Lung (tissue), 12 donors: ENCODE results near the gene RAB11FIP3. TPM values are rescaled to one million over a fixed set of nuclear protein-coding genes. Genes with fewer than 3 reads are reported as not detected.

ENCODE experiments used
- ATAC-seq: fragments of 200-7000 bp; cut with Tn5 transposase; one replicate; pipeline ENCODE4 v1.9.1; 2020; ENCODE audit warnings: moderate number of reproducible peaks; ENCODE audit not compliant: insufficient read depth, low FRiP score
- DNase-seq, 3 donors: peaks; one replicate each; pipeline ENCODE4 v3.0.0-alpha.2; 2013 to 2017
- H3K27ac ChIP-seq, 2 donors: one replicate each; pipeline ENCODE4 v1.5.1; 2013; ENCODE audit warnings: mild to moderate bottlenecking in 2 of 2, moderate library complexity in 2 of 2, control low read depth in 1 of 2, inconsistent platforms in 1 of 2, low read depth in 1 of 2, low read length in 1 of 2
- H3K27me3 ChIP-seq, 3 donors: one replicate each; pipeline ENCODE4 v1.5.1; 2013; ENCODE audit warnings: low read length in 2 of 3; ENCODE audit not compliant: control insufficient read depth in 3 of 3, insufficient read depth in 3 of 3
- H3K36me3 ChIP-seq, 4 donors: one replicate each; pipeline ENCODE4 v1.5.1; 2013; ENCODE audit warnings: low read length in 4 of 4, mild to moderate bottlenecking in 1 of 4, moderate library complexity in 1 of 4; ENCODE audit not compliant: control insufficient read depth in 4 of 4, insufficient read depth in 4 of 4
- H3K4me1 ChIP-seq, 5 donors: one replicate each; pipeline ENCODE4 v1.5.1; 2013; ENCODE audit warnings: low read length in 5 of 5, mild to moderate bottlenecking in 2 of 5, moderate library complexity in 1 of 5; ENCODE audit not compliant: control insufficient read depth in 5 of 5, insufficient read depth in 5 of 5
- H3K4me3 ChIP-seq: one replicate; pipeline ENCODE4 v1.5.1; 2013; ENCODE audit warnings: mild to moderate bottlenecking, control low read depth, moderate library complexity
- H3K9ac ChIP-seq, 2 donors: one replicate each; pipeline ENCODE4 v1.5.1; 2013; ENCODE audit warnings: low read length in 2 of 2, control low read depth in 1 of 2; ENCODE audit not compliant: insufficient read depth in 1 of 2
- H3K9me3 ChIP-seq, 4 donors: one replicate each; pipeline ENCODE4 v1.5.1; 2013; ENCODE audit warnings: low read length in 3 of 4, mild to moderate bottlenecking in 1 of 4, moderate library complexity in 1 of 4; ENCODE audit not compliant: control insufficient read depth in 4 of 4, insufficient read depth in 3 of 4
- CTCF ChIP-seq: IDR thresholded peaks from 2 replicates; pipeline ENCODE4 v1.5.1; 2012; ENCODE audit warnings: mild to moderate bottlenecking; ENCODE audit errors: control extremely low read depth, extremely low read depth
- WGBS, 2 donors: extraction: QIAGEN DNeasy Blood & Tissue Kit; methylation state at CpG; one replicate each; pipeline ENCODE4 v1.1.7; 2013; 5-methylcytosine and 5-hydroxymethylcytosine counted together
- polyA plus RNA-seq, 2 donors: library from polyadenylated mRNA; stranded (reverse); fragments of 200-250 nt; gene quantifications; one replicate each; pipeline ENCODE4 v1.2.1, GENCODE V29; 2013
- total RNA-seq, 2 donors: library from RNA; depleted of rRNA in 1 of 2; stranded (reverse); fragments of >200 nt in 1 of 2; gene quantifications; one replicate each; pipeline ENCODE4 v1.2.1, GENCODE V29; 2014 to 2021
- donor health status: control.
- donor health status: control.
- donor health status: Bipolar disorder and iron deficiency.
- donor health status: healthy.
- donor health status: DM: yes; HTN: yes; CAD: no.

Gene RAB11FIP3
- total and polyA plus RNA-seq, 4 donors: 20.7 to 38.3 (median 21.5) TPM

GRCh38 chr16:520847-521246 is 95.4 kb downstream of the RAB11FIP3 start:
- no peak for ATAC-seq
- DNase-seq: no peak
- WGBS, 2 donors: 91 to 94% methylated on average over 13 of the region's 13 CpGs
- Histone ChIP-seq H3K9ac (no peak overlapping the region), H3K36me3 (peaks cover 0 to 24% (median 14%) of the 10 kb centered on the region in 4 donors), H3K27ac (no peak overlapping the region), H3K4me3 (no peak overlapping the region), H3K9me3 (no peaks in the 10 kb centered on the region), H3K27me3 (no peaks in the 10 kb centered on the region), H3K4me1 (peaks cover 0 to 7% (median 5%) of the 10 kb centered on the region in 5 donors)
- no peak for TF ChIP-seq CTCF

- Histone ChIP-seq H3K4me3 (no peak overlapping the region), H3K4me1 (peaks cover 0 to 14% (median 11%) of the 10 kb centered on the region in 5 donors), H3K27me3 (no peaks in the 10 kb centered on the region), H3K9ac (no peak overlapping the region), H3K36me3 (peaks cover 0 to 23% (median 12%) of the 10 kb centered on the region in 4 donors), H3K9me3 (no peaks in the 10 kb centered on the region), H3K27ac (no peak overlapping the region)
- DNase-seq (no peak), ATAC-seq (no peak)
- 83 to 87% methylated on average over 34 of the region's 34 CpGs for WGBS, 2 donors
- no peak for TF ChIP-seq CTCF
Observed at GRCh38 chr16:521381-522210, 96.1 kb downstream of the RAB11FIP3 start.

- ATAC-seq (no peak), DNase-seq (no peak)
- Histone ChIP-seq H3K9me3 (no peaks in the 10 kb centered on the region), H3K4me3 (no peak overlapping the region), H3K36me3 (peaks cover 0 to 23% (median 11%) of the 10 kb centered on the region in 4 donors), H3K4me1 (peaks cover 0 to 15% (median 11%) of the 10 kb centered on the region in 5 donors), H3K27ac (no peak overlapping the region), H3K27me3 (no peaks in the 10 kb centered on the region), H3K9ac (no peak overlapping the region)
- TF ChIP-seq CTCF: no peak
- 77 to 84% methylated on average over 23 of the region's 23 CpGs for WGBS, 2 donors
Observed at GRCh38 chr16:522320-523096, 97.1 kb downstream of the RAB11FIP3 start.
